NCI-H524 treated with DMSO at 0.1 percent for 48 hours (cell line): Measurements from ENCODE around the gene SLIT3.

Source experiments
- DNase-seq: peaks from one replicate; lab custom pipeline; 2025; lab: John Stamatoyannopoulos, UW

SLIT3 gene

DNA sequence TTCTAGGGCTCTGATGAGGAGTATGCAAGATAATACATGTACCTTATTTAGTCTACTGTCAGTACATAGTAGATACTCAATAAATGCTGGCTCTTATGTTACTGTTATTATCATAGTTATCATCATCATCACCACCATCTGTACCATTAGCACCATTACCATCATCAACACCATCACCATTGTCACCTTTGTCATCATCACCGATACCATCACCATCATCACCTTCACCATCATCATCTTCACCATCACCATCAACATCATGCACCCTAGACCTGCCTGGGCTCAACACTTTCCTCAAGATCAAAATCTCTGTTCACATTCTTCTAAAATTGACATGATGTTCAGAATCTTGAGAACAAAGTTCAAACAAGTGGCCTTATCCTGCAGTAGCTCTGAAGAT, 595.6 kb downstream of the SLIT3 start:
- no peak for DNase-seq

DNA sequence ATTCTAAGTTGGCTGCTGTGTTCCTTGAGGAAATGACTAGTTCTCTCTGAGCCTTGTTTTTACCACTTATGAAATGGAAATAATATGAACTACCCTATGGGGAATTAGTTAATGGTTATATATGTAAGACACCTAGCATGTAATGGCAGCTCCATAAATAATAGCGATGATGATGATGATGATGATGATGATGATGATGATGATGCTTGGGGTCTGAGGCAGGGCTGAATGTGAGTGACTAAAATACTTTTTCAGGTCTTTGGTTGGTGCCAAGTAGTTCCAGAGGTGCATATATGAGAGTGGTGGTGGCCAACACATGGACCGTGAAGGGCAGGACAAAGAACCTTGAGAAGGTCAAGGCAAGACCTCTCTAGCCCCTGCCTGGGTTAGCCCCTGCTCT, 598.4 kb downstream of the SLIT3 start:
- DNase-seq: no peak

DNA sequence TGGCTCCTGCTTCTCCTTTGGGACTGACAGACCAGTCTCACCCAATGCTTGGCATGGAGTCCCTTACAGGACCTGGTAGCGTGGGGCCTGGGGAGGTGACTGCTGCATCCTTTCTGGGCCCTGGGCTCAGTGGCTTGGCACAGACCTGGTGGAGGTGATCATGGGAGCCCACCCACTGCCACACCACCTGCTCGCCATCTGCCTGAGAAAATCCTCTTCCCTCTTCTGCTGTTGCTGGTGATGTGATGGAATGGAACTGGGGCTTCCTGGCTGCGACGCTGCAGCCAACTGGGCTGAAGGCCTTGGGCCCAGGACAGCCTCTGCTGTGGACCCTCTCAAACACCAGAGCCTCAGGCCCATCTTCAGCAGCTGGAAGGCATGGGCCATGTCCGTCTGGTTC, 599.3 kb downstream of the SLIT3 start:
- no peak for DNase-seq

DNA sequence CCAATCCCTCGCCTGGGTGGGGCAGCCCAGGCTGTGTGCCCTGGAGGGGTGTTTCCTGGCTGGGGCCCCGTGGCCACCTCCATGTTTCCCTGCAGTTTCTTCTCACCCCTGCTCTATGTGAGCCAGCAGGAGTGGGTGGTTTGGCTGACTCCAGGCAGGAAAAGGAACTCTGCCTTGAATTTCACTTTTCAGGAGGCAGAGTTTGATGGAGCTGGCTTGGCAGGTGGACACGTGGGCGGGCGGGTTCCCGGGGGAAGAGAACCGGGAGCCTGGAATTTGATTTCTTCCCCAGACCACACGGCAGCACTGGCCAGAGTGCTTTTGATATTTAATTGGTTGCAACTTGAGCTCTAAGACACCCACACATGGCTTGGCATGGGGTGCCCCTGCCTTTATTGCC, 601.9 kb downstream of the SLIT3 start:
- DNase-seq: no peak

DNA sequence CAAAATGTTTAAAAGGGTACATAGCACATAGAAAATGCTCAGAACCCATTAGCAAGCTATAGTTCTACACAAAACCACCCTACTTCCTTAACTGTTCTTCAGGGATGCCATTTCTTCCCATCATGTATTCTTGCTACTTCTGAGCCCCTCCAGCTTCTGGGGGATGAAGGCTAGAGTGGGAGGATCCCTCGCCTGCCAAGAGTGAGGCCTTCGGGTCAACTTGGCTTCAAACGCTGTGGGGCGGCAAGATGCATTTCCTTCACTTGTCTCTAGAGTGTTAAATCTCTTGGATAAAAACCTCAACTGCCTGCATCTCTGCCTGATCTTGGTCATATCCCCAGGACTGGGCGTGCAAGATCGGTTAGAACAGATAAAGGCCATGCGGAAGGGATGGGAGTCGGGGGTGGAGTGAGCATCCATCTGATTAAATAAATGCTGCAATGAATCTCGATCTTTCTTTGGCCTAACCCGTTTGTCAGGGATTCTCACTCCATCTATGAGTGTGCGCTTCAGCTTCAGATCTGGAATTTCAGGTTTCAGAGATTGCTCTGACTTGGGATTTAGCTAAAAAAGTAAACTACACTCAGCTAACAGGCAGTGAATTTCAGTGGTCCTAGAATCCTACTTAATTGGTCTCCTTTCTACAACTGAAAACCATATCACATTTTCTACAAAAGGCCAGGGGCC, 603.8 kb downstream of the SLIT3 start:
- DNase-seq: no peak

DNA sequence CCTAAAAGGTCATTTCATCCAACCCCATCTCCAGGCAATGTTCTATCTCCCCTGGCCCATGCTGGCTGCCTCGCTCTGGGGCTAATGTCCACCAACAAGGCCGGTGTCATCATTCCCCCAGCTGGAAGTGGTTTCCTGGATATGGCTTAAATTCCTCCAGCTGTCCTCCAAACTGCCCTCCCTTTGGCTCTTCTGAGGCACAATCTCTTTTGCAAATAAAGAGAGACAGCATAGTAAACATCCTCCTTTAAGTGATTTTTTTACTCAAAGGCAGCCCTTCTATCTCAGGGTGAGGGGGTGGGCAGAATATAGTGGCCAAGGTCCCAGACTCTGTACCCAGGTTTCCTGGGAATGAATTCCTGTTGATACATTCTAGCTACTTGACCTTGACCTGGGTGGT, 604.3 kb downstream of the SLIT3 start:
- no peak for DNase-seq

DNA sequence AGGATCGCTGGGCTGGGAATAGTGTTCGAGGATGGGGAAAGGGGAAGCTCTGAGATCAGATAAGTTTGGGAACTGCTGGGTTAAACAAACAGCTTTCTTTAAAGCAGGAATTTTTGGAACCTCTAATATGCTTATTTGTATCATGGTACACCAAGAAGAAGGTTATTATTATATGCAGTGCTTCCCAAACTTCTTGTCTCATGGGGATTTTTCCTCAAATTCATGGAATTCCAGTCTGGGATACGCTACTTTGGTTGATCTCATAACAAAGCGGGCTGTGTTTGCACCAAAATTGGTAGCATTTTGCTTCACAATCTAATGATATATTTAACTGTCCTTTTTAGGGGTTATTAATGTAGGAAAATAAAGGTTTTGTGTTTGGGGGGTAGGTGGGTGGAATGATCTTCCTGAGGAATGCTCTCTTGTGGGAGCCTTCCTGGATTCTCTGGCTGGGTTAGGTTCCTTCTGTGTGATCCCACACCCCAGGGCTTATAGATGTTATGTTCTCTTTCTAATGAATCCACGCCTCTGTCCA, 605.6 kb downstream of the SLIT3 start:
- DNase-seq: no peak

DNA sequence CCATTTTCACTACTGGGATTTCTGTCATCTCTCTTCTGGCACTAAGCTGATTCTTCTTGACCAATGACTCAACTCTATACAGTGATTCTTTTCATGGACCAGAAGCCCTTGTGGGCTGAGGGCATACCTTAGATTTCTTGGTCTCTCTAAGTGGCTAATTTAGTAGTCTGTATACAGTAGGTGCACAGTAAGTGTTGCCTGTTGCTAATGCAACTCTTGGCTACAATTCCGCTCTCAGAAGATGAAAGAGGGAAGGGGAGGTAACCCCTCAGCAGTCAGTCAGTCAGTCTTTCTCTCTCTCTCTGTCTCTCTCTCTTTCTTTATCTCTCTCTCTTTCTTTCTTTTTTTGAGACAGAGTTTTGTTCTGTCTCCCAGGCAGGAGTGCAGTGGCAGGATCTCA, 606.6 kb downstream of the SLIT3 start:
- no peak for DNase-seq

DNA sequence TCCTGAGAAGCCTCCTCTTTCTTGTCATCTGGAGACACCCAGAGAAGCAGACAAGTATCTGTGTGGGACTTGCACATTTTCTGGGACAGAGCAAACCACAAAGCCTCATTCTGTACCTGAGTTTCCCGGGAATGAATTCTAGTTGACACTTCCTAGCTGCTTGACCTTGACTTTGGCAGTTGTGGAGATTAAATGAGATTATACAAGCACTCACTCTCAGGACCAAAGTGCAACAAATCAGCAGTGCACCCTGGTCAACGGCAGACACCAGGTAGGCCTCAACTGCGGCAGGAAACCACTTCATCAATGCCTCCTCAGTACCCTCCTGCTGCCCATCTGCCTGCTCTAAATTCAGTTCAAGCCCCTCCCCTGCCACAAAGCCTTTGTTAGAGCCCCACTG, 607.1 kb downstream of the SLIT3 start:
- no peak for DNase-seq

DNA sequence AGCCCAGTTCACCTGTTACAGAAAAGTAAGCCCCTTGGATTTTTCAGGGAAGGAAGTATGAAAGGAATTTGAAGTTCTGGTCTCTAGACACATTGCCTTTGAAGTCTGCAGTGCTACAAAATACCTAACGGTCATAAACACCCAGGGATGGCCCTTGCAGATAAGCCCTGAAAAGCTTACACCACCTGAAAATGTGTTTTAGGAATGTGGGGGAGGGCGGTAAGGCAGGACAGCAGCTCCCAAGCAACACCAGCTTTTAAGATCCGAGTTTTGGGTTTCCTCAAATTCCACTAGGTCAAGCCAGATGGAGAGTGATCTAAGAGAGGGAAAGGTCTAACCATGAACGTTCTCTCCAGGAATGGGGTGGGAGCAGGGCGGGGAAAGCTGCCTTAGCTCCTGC, 607.6 kb downstream of the SLIT3 start:
- DNase-seq: no peak

DNA sequence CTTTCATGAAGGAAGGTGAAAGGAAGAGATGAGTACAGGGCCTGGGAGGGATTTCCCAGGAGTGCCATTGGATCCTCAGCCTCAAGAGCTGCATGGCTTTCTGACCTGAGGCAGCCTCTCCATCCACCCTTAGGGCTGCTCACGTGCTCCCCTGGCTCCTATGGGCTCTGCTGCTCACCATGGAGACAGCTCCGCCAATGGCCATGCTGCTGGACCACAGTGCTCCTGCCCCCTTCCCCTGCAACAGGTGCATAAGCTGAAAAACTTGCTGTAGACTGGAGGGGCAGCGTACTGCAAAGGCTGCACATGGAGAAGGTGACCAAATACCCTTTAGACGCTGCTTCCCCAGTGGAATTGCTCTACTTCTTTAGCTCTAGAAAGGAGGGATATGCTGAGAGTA, 609.0 kb downstream of the SLIT3 start:
- no peak for DNase-seq

DNA sequence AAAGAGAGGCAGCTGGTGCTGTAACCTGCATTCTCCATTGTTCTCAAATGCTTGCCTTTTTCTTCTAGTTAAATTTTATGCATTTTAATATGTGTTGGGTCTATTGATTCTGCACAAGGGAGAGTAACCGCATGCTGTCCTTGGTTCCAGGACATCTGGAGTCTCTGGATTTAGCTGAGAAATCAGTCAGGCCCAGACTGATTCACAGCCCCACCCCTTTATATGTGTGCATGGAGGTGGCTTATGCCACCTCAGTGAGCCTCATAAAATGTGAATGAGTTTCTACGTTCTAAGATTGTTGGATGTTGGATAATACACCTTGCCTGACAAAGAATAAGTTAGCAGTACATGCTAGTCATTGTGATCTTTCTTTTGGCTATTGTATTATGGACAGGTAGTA, 611.7 kb downstream of the SLIT3 start:
- DNase-seq: no peak

DNA sequence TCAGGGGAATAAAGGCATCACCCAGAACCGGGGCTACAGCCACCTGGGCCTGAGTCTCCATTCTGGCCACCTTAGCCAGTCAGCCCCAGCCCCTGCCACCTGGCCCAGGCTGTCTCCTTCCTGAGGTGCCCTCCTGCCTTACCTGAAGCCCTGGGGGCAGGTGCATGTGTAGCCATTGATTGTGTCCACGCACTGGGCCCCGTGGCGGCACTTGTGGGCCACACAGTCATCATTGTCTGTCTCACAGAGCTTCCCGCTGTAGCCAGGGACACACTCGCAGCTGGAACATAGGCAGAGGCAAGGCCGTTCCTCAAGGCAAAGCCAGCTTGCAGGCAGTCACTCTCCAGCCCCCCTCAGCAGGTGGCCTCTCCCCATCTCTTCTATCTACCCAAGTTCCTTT, 614.1 kb downstream of the SLIT3 start:
- DNase-seq: no peak

DNA sequence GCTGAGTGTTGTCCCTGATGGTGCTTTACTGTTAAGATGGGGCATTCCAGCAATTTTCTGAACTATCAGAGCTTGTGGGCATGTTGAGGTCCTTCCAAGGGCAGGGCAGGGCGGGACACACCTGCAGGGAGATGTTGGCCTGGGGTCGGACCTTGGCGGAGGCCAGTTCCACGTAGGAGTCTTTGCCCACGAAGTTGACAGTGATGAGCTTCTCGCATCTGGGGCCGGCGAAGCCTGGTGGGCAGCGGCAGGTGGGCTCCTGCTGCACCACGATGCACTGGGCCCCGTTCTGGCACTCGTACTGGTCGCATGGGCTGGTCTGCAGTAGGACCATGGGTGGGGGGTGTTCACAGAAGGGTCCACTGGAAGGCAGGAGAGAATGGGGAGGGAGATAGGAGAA, 615.4 kb downstream of the SLIT3 start:
- DNase-seq: no peak

DNA sequence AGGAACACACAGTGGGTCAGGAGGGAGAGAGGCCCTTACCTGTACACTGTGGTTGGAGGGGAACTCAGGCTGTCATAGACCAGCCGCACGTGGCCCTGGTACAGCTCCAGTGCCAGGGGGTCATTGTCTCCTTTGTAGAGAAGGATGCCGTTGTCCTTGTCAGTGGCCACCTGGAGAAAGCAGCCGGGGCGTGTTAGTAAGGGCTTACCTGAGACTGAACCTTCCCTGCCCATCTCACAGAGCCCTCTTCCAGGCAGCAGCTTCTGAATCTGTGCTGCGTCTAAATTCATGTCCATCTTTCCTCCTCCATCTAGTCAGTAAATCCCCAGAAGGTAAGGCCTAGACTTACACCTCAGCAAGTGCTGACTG, 617.0 kb downstream of the SLIT3 start:
- DNase-seq: no peak

DNA sequence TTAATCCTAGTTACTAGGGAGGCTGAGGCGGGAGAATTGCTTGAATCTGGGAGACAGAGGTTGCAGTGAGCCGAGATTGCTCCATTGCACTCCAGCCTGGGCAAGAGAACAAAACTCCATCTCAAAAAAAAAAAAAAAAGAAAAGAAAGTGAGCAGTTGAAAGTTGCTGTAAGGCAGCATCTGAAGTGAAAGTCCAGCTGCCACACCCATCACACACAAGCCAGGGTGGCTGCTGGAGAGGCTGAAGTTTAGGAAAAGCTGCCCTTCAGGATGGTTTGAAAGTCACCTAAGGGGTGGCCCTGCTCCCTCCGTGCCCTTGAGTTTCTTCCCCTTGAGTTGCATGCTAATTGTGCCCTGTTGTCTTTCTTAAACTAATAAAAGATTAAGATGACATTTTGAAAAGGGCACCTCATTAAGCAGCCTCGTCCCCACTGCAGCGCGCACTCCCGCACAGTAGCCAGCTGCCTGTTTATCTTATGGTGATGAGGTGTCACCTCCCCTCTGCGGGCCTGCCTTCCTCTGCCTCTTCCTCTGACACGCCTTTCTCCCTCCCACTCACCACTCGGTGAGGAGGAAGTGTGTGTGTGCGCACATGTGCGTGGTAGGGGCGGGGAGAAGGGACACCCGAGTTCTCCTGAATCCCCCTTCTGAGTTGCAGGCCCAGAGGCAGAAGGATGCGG, 617.6 kb downstream of the SLIT3 start:
- DNase-seq: no peak

DNA sequence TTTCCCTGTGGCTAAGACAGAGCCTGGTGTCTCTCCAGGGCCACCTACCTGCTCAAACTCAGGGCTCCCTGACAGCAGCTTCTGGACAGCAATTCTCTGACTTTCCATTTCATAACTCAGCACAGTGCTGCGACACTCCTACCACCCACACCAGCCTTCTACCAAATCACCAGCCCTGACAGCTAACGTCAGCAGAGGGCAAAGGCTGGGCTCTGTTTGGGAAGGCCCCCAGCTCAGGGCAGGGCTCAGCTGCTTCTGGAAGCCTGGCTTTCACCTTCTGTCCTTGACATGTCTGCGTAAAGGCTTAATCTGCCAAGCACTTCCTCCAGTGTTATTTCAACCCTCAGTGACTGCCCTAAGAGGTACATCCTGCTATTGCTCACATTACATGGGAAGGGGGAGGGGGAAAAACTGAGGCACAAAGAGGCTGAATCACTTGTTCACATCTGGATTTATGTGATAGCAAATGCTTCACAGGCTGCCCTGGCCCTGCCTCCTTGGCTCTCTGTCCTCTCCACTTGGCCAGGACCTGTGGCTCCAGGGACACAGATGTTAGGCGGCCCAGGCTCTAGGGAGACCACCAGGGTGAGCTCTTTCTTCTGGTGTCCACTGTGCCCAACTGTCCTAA, 619.3 kb downstream of the SLIT3 start:
- DNase-seq: no peak

DNA sequence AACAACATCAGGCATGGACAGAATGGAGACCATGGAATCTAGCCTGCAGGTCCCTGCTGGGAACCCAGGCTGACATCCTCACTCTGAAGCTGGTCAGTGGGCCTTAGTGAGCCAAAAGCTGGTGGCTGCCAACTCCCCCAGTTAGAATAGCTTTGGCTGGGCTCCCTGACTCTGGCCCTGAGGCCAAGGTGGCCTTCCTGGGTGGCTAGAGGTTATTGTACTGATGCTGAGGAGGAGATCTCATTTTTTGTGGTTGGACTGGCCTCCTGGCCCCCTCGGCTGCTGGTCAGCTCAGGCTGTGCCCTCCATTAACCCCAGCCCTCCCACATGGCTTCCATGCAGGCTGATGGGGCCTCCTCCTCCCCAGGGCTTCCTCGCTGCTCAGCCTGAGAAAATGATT, 620.5 kb downstream of the SLIT3 start:
- DNase-seq: no peak

DNA sequence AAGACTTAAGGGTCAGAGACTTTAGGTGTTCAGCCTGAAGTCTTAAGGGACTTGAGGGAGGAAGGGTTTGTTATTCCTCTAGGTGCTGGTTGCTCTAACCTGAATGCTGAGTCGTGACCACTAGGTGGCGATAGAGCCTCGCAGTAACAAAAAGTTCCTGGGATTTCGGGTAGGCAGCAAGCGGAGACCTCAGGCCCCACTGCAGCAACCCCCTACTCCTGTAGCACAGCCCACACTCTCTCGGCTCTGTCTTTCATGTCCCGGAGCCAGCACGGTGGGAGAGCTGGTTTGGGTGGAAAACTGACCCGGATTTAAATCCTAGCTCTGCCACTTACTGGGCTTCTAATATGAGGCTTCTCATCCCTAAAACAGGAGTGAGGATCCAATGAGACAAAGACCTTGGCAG, 621.4 kb downstream of the SLIT3 start:
- peak; percentile 22 for DNase-seq

DNA sequence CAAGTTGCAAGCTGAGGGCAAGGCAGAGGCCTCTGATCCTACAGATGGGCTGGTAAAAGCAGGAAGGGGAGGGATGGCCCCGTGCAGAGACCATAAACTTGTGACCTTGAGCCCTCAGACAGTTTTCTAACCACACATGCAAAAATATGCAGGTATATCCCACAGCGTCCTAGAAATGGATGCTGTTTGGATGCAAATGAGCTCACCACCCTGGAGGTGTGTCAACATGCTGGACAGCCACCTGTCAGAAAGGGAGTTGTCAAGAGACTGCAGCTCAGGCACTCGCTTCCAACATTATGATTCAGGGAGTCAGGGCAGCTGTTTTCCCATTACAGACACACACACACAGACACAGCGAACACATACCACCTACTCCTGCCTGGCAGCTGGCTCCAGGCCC, 624.4 kb downstream of the SLIT3 start:
- no peak for DNase-seq

DNA sequence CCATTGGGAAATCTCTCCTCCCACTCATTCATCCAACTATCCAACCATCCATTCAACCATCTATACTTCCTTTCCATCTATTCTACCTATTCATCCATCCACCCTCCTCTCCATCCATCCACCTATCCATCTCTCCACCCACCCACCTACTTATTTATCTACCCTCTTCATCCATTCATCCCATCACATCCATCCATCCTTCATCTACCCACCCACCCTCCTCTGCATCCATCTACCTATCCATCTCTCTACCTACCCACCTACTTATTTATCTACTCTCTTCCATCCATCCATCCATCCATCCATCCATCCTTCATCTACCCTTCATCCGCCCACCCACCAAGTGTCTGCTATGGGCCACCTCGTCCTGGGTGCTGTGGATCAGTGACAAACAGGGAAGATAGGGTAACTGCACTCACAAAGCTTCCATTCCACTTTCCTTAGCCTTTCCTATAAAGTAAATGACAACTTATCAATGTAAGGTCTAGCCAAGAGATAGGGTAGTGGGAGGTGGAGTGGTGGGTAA, 625.0 kb downstream of the SLIT3 start:
- DNase-seq: no peak

DNA sequence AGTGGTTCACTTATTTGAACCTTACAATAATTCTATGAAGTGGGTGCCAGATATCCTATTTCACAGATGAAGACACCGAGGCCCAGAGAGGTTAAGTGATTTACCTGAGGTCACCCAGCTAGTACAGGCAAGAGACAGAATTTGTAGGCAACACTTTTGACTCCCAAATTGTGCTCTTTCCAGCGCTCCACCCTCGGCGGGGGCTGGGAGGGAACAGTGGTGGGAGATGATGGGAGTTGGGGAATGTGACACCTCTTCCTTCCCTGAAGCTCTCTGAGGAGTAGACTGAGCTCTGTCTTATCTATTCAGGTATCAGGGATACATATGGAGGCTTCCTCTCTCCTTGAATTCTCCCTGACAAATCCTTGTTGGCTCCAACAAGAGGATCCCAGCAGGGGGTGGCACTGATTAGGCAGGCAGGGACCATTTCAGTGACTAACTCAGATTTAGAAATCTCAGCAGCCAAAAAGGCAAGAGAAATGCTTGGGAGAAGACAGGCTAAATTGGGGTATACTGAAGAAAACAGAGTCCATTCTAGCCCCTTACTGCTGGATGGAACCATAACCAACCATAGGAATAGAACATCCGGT, 626.0 kb downstream of the SLIT3 start:
- DNase-seq: no peak

DNA sequence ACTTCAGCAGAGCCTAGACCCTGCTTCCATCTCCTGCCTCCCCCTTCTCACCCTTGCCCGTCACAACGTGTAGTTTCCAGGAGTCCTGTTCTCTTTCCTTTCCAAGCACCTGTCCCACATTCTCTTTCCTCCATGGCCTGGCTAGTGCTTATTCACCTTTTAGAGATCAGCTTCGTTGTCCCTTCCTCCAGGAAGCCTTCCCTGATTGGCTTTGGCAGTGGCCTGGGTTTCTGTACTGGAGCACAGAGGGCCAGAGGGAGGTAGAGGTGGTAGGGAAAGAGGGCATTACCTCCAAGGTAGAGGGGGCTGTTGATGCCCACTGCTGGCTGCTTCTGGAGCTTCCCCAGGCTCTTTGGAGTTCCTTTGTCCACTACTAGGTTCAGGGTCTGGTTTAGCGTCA, 628.1 kb downstream of the SLIT3 start:
- no peak for DNase-seq
